SK-N-SH treated with all-trans-retinoic acid at 6 μM for 48 hours (cell line): ENCODE measurements around the gene IMPA2.

Experiments
- PATZ1 ChIP-seq: fragments of 250-450 bp; sonication (Bioruptor Pico); IDR thresholded peaks from 2 replicates; pipeline ENCODE4 v1.8.0; 2020; ENCODE audit warnings: mild to moderate bottlenecking, moderate library complexity, borderline replicate concordance
- RARB ChIP-seq: fragments of 250-450 bp; sonication (Bioruptor Pico); IDR thresholded peaks from 2 replicates; pipeline ENCODE4 v1.8.0; 2021; ENCODE audit warnings: mild to moderate bottlenecking, moderate library complexity
- ZFP30 ChIP-seq: fragments of 450-650 bp; formaldehyde crosslinking; IDR thresholded peaks from 2 replicates; pipeline ENCODE4 v1.5.0; 2022; ENCODE audit warnings: mild to moderate bottlenecking, moderate library complexity

GRCh38 chr18:11944252-11944651 is 37.1 kb upstream of the IMPA2 start:
- TF ChIP-seq RARB (CRISPR knock-in tag) (no peak), PATZ1 (CRISPR knock-in tag) (no peak), ZFP30 (CRISPR knock-in tag) (no peak)
